Left lung (tissue), 10 donors: Measurements from ENCODE around the gene VEZT. TPM values are rescaled to one million over a fixed set of nuclear protein-coding genes. Genes with fewer than 3 reads are reported as not detected.

ENCODE experiments used
- ATAC-seq: fragments of 200-7000 bp; cut with Tn5 transposase; one replicate; pipeline ENCODE4 v1.9.1; 2020; ENCODE audit warnings: moderate library complexity
- DNase-seq, 4 donors: peaks; one replicate each; pipeline ENCODE4 v3.0.0-alpha.2; 2013 to 2020
- H3K27ac ChIP-seq, 2 donors: fragments of 200-600 bp; sonication (generic) in 1 of 2; one replicate each; pipeline versions ENCODE4 v1.5.0 to v1.8.0; 2020 to 2021
- H3K27me3 ChIP-seq, 2 donors: fragments of 200-600 bp; sonication (generic) in 1 of 2; one replicate each; pipeline versions ENCODE4 v1.5.0 to v1.8.0; 2020 to 2021
- H3K36me3 ChIP-seq, 2 donors: fragments of 200-600 bp; sonication (generic) in 1 of 2; one replicate each; pipeline versions ENCODE4 v1.5.0 to v1.8.0; 2020 to 2021
- H3K4me1 ChIP-seq, 2 donors: fragments of 200-600 bp; one replicate each; pipeline ENCODE4 v1.8.0; 2021
- H3K4me3 ChIP-seq, 2 donors: fragments of 200-600 bp; sonication (generic) in 1 of 2; one replicate each; pipeline versions ENCODE4 v1.5.0 to v1.8.0; 2020 to 2021; ENCODE audit warnings: mild to moderate bottlenecking in 1 of 2
- H3K9me3 ChIP-seq, 2 donors: fragments of 200-600 bp; sonication (generic) in 1 of 2; one replicate each; pipeline versions ENCODE4 v1.5.0 to v1.8.0; 2020 to 2021
- intact Hi-C, 2 donors: fragments of 100-400 bp; cut with DNase I; formaldehyde crosslinking; loops; one replicate each; pipeline versions ENCODE4 v1.11.2 to v1.14.2; 2022
- polyA plus RNA-seq, 6 donors: library from polyadenylated mRNA; unstranded; fragments of 120-200 nt; gene quantifications; one replicate each; pipeline ENCODE4 v1.2.1, GENCODE V29; 2013; ENCODE audit not compliant: insufficient read length in 6 of 6
- total RNA-seq, 2 donors: library from RNA; stranded (reverse); fragmentation: NEBNext Ultra II Directional; extraction: Animal tissue kit (Norgen Biotek cat#: 25700); gene quantifications; one replicate each; pipeline ENCODE4 v1.2.1, GENCODE V29; 2021
- TF ChIP-seq, protein P1 (sequence below), 2 donors: fragments of 200-600 bp; sonication (generic) in 1 of 2; IDR thresholded peaks; one replicate each; pipeline versions ENCODE4 v1.5.0 to v1.8.0; 2021; ENCODE audit warnings: antibody characterized with exemption in 2 of 2
- donor health status: DM: no; HTN: yes; CAD: no.
- donor health status: DM: no; HTN: no; CAD: no.

Gene VEZT
- total and polyA plus RNA-seq, 8 donors, result 69.4 to 108 (median 87.1) TPM

DNA sequence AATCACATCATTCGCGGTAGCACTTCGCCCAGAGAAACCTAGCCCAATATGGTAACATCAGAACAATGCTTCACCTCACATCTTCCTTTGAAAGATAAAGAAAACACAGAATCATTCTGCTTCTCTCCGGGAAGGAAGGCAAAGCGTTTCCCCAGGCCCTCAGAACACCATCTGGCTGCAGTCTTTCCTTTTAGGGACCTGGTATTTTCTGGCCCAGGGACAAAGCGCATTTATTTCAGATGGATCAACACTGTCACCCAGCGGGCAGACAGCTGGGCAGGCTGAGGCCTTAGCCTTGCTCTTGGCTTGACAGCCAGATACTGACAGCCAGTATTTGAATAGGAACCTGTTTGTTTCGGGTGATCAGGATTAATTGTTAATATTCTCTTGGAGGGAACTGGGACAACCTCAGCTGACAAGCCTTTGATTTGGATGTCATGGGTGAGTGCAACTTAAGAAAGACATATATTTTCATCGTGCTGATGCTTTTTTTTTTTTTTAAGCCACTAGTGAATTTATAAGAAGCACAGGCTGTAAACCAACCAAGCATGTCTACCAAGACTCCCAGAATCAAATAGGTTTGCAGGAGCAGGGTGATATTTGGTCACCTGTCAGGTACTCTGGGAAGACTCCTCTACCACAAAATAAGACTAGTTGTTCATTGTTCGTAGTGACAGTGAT is 118.9 kb downstream of the VEZT start:
- TF ChIP-seq, protein P1, sequence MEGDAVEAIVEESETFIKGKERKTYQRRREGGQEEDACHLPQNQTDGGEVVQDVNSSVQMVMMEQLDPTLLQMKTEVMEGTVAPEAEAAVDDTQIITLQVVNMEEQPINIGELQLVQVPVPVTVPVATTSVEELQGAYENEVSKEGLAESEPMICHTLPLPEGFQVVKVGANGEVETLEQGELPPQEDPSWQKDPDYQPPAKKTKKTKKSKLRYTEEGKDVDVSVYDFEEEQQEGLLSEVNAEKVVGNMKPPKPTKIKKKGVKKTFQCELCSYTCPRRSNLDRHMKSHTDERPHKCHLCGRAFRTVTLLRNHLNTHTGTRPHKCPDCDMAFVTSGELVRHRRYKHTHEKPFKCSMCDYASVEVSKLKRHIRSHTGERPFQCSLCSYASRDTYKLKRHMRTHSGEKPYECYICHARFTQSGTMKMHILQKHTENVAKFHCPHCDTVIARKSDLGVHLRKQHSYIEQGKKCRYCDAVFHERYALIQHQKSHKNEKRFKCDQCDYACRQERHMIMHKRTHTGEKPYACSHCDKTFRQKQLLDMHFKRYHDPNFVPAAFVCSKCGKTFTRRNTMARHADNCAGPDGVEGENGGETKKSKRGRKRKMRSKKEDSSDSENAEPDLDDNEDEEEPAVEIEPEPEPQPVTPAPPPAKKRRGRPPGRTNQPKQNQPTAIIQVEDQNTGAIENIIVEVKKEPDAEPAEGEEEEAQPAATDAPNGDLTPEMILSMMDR (IDR thresholded peaks at IDR 0.05), result peak; percentile 68 to 84
- intact Hi-C loops, result loop anchor here in 1 of 2 donors (10.0 kb wide), 1 partner anchor 222 kb away; no protein-coding TSS in a partner anchor
- Histone ChIP-seq H3K36me3 (no peaks in the 10 kb centered on the region), H3K4me3 (no peak overlapping the region), H3K4me1 (peaks cover 7 to 10% of the 10 kb centered on the region in 2 donors), H3K9me3 (no peaks in the 10 kb centered on the region), H3K27ac (peak overlapping the region; percentile 48 to 55), H3K27me3 (no peaks in the 10 kb centered on the region)
- DNase-seq, result peak in 3 of 4 donors; percentile 68 to 90 (median 82)
- peak; percentile 90 for ATAC-seq

DNA sequence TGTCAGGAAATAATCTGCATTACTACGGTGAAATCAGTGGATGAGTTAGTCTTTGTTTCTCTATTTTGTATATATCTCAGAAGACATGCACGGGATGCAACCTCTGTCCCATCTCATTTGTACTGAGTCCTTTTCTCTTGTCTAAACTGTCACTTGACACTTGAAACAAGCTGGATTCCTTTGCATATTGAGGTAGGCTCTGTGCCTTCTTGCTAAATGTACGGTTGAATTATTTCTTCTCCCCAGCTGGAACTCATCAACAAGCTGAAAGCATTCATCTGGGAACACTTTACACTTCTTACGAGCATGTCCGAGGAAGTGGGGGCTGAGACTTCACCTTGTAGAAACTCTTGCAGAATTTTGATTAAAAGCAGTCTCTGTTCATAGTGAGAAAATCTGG is 119.5 kb downstream of the VEZT start:
- intact Hi-C loops, result loop anchor here in 1 of 2 donors (10.0 kb wide), 1 partner anchor 222 kb away; no protein-coding TSS in a partner anchor
- ATAC-seq, result no peak
- TF ChIP-seq, protein P1 (IDR thresholded peaks at IDR 0.05), result no peak
- no peak for DNase-seq
- Histone ChIP-seq H3K27me3 (no peaks in the 10 kb centered on the region), H3K4me1 (peaks cover 7 to 10% of the 10 kb centered on the region in 2 donors), H3K9me3 (no peaks in the 10 kb centered on the region), H3K36me3 (no peaks in the 10 kb centered on the region), H3K27ac (no peak overlapping the region), H3K4me3 (no peak overlapping the region)

DNA sequence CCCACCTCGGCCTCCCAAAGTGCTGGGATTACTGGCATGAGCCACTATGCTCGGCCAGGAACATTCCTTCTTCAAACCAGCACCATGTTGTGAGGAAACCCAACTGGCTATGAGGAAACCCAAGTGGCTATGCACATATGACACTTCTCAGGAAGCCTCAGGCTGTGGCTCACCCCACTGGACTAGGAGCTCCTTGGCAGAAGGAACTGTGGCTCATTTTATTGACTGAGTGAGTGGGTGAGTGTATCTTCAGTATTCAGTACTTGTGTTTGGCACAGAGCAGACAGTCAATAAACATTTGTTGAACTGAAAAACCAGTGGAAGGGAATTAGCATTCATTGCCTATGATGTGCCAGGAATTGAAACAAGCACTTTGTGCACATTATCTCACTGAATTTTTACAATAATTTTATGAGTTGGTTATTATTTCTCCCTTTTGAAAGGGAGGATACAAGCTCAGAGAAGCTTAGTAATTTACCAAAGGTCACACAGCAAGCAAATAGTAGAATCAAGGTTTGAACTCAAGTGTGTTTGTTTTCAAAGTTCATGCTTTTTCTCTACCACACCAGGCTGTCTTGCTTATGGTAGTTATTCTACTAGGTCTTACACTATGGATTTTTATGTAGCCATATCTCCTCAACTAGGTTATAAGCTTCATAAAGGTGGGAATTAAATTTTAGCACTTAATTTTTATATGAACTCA is 121.6 kb downstream of the VEZT start:
- intact Hi-C loops, result loop anchor here in 1 of 2 donors (10.0 kb wide), 1 partner anchor 224 kb away; no protein-coding TSS in a partner anchor
- H3K36me3 ChIP-seq, result no peaks in the 10 kb centered on the region
- DNase-seq, result no peak

DNA sequence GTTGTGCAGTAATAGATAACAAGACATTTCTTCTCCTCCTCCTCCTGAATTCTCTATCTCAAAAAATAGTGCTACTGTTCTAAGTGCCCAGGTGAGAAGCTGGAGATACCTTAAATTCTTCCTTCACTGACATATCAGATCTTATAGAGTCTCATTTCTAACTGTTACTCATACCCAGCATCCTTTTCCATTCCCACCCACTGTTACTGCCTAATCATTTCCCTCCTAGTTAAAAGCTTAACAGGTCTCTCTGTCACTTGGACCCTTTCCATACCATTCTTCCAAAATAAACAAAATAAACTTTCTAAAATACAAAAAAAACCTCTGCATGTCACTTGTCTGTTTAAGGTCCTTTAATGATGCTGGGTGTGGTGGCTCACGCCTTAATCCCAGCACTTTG is 124.4 kb downstream of the VEZT start:
- Histone ChIP-seq H3K27ac (no peak overlapping the region), H3K4me3 (no peak overlapping the region), H3K36me3 (no peaks in the 10 kb centered on the region), H3K27me3 (no peaks in the 10 kb centered on the region), H3K4me1 (no peaks in the 10 kb centered on the region), H3K9me3 (no peaks in the 10 kb centered on the region)
- TF ChIP-seq, protein P1 (IDR thresholded peaks at IDR 0.05), result no peak
- intact Hi-C loops, result no loop called here
- DNase-seq (no peak), ATAC-seq (no peak)

More for the DNA sequence above, 121.6 kb downstream of the VEZT start:
- Histone ChIP-seq H3K9me3 (no peaks in the 10 kb centered on the region), H3K27me3 (no peaks in the 10 kb centered on the region), H3K27ac (no peak overlapping the region), H3K4me3 (no peak overlapping the region), H3K4me1 (peaks cover 7 to 10% of the 10 kb centered on the region in 2 donors)
- TF ChIP-seq, protein P1 (IDR thresholded peaks at IDR 0.05), result no peak
- ATAC-seq, result no peak
